PC-9 (cell line): Measurements from ENCODE around the gene SLC16A9.

Source experiments
- CTCF ChIP-seq: fragments of 200-600 bp; sonication (generic); conservative IDR thresholded peaks from 2 replicates; pipeline ENCODE4 v1.6.1; 2017; ENCODE audit warnings: mixed run types, antibody characterized with exemption, mild to moderate bottlenecking, moderate library complexity
- EZH2 ChIP-seq: fragments of 200-600 bp; sonication (generic); IDR thresholded peaks from 2 replicates; pipeline ENCODE4 v1.8.0; 2017; ENCODE audit warnings: antibody characterized with exemption, low read depth

GRCh38 chr10:59628965-59629364 lies 80.7 kb downstream of the SLC16A9 start:
- TF ChIP-seq CTCF: no peak
- no peak for TF ChIP-seq EZH2
